ENCODE measurements around the gene VIL1. TPM values are rescaled to one million over a fixed set of nuclear protein-coding genes. Genes with fewer than 3 reads are reported as not detected.

The VIL1 gene
- total and polyA plus RNA-seq, 9 of the 15 experiments (the other 6 are each of a cell fraction or from before 2014, with no cell fraction given): 0.51 to 2.7 (median 1.2) TPM

DNA sequence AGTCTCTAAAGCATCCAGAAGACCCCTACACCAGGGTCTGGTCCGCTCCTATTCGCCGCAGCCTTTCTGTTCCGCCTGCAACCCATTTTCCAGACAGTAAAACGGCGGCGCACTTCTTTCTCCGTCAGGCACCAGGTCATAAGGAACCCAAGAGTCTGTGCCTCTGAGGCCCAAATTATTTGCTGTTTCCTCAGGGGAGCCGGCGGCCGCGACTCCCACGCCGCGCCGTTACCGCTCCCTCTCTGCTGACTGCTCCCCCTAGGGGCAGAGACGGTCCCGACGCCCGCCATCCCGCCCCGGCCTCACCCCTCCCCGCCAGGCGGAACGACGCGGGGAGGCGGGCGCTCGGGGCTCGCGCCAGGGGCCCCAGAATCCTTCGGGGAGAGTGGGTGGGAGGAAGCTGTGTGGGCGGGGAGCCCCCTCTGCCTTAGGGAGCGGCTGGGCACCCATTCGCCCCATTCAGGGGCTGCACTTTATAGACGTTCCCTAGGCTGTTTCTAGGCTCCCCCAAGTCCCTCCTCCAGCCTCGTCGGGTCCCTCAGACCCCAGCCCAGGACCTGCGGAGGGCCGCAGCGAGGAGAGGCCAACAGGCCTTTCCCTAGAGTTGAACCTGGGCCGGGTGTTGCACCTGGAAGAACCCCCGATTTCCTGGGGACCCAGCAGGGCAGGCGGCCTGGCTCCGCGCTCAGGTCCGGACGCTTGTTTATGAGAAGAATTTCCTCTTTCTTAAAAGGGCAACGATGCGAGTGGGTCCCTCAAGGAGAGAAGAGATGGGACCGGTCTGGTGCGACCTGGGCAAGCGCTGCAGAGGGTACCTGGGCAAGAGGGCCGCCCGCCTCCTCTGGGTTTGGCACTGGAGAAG is 22.9 kb upstream of the VIL1 start (continued):
- TF ChIP-seq RFX1 (IDR thresholded peaks at IDR 0.05) (no peak), GATAD2A (IDR thresholded peaks at IDR 0.05) (peak; percentile 87; the same call in 1 of the 2 replicates), NFATC3 (IDR thresholded peaks at IDR 0.05) (no peak), ZNF174 (CRISPR knock-in tag; IDR thresholded peaks at IDR 0.05) (no peak), KLF1 (tag; IDR thresholded peaks at IDR 0.05) (no peak), ZNF274 (IDR thresholded peaks at IDR 0.05; ENCODE audit: borderline replicate concordance, low read depth, low read length) (no peak), SMC3 (conservative IDR thresholded peaks at IDR 0.05; ENCODE audit: insufficient read depth, low read depth, low read length) (peak; percentile 69), MEF2D (tag; conservative IDR thresholded peaks at IDR 0.05; ENCODE audit: low read depth) (no peak), ESRRA (IDR thresholded peaks at IDR 0.05; ENCODE audit: borderline replicate concordance, low read depth) (peak; percentile 69)
- TF ChIP-seq, protein P1, sequence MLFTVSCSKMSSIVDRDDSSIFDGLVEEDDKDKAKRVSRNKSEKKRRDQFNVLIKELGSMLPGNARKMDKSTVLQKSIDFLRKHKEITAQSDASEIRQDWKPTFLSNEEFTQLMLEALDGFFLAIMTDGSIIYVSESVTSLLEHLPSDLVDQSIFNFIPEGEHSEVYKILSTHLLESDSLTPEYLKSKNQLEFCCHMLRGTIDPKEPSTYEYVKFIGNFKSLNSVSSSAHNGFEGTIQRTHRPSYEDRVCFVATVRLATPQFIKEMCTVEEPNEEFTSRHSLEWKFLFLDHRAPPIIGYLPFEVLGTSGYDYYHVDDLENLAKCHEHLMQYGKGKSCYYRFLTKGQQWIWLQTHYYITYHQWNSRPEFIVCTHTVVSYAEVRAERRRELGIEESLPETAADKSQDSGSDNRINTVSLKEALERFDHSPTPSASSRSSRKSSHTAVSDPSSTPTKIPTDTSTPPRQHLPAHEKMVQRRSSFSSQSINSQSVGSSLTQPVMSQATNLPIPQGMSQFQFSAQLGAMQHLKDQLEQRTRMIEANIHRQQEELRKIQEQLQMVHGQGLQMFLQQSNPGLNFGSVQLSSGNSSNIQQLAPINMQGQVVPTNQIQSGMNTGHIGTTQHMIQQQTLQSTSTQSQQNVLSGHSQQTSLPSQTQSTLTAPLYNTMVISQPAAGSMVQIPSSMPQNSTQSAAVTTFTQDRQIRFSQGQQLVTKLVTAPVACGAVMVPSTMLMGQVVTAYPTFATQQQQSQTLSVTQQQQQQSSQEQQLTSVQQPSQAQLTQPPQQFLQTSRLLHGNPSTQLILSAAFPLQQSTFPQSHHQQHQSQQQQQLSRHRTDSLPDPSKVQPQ (CRISPR knock-in tag; IDR thresholded peaks at IDR 0.05; ENCODE audit: borderline replicate concordance): no peak
- TF ChIP-seq, protein P2, sequence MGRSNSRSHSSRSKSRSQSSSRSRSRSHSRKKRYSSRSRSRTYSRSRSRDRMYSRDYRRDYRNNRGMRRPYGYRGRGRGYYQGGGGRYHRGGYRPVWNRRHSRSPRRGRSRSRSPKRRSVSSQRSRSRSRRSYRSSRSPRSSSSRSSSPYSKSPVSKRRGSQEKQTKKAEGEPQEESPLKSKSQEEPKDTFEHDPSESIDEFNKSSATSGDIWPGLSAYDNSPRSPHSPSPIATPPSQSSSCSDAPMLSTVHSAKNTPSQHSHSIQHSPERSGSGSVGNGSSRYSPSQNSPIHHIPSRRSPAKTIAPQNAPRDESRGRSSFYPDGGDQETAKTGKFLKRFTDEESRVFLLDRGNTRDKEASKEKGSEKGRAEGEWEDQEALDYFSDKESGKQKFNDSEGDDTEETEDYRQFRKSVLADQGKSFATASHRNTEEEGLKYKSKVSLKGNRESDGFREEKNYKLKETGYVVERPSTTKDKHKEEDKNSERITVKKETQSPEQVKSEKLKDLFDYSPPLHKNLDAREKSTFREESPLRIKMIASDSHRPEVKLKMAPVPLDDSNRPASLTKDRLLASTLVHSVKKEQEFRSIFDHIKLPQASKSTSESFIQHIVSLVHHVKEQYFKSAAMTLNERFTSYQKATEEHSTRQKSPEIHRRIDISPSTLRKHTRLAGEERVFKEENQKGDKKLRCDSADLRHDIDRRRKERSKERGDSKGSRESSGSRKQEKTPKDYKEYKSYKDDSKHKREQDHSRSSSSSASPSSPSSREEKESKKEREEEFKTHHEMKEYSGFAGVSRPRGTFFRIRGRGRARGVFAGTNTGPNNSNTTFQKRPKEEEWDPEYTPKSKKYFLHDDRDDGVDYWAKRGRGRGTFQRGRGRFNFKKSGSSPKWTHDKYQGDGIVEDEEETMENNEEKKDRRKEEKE (IDR thresholded peaks at IDR 0.05; ENCODE audit: borderline replicate concordance in 1 of 2, control insufficient read depth in 1 of 2, low read depth in 2 of 2, low read length in 1 of 2): 0 out of 4 replicates have a peak, but pooled peaks of 1 of the 2 experiments have one; percentile 33
- TF ChIP-seq, protein P3, sequence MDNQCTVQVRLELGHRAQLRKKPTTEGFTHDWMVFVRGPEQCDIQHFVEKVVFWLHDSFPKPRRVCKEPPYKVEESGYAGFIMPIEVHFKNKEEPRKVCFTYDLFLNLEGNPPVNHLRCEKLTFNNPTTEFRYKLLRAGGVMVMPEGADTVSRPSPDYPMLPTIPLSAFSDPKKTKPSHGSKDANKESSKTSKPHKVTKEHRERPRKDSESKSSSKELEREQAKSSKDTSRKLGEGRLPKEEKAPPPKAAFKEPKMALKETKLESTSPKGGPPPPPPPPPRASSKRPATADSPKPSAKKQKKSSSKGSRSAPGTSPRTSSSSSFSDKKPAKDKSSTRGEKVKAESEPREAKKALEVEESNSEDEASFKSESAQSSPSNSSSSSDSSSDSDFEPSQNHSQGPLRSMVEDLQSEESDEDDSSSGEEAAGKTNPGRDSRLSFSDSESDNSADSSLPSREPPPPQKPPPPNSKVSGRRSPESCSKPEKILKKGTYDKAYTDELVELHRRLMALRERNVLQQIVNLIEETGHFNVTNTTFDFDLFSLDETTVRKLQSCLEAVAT (IDR thresholded peaks at IDR 0.05): peak in 1 of 2 experiments; percentile 88; a peak in 2 of 4 replicates
- TF ChIP-seq, protein P4, sequence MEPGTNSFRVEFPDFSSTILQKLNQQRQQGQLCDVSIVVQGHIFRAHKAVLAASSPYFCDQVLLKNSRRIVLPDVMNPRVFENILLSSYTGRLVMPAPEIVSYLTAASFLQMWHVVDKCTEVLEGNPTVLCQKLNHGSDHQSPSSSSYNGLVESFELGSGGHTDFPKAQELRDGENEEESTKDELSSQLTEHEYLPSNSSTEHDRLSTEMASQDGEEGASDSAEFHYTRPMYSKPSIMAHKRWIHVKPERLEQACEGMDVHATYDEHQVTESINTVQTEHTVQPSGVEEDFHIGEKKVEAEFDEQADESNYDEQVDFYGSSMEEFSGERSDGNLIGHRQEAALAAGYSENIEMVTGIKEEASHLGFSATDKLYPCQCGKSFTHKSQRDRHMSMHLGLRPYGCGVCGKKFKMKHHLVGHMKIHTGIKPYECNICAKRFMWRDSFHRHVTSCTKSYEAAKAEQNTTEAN (CRISPR knock-in tag; IDR thresholded peaks at IDR 0.05): no peak

All from K562 (cell line).